Measurements from ENCODE around the gene MGAT4C. TPM values are rescaled to one million over a fixed set of nuclear protein-coding genes. Genes with fewer than 3 reads are reported as not detected.

The MGAT4C gene
- total and polyA plus RNA-seq, 2 experiments from 2014 or later = 4.5 to 4.7 TPM

GRCh38 chr12:86145156-86145555 lies 111.0 kb downstream of the MGAT4C start:
- no peaks in the 10 kb centered on the region for H3K9me2 ChIP-seq (ENCODE audit: insufficient read depth)

More at GRCh38 chr12:86145156-86145555, 111.0 kb downstream of the MGAT4C start:
- H3K36me3 Mint-ChIP-seq (ENCODE audit: low read depth) = no peaks in the 10 kb centered on the region
- no peak overlapping the region for H3K27ac ChIP-seq (ENCODE audit: low read depth)
- H3K4me3 ChIP-seq = no peak overlapping the region
- no peak overlapping the region for H3K4me3 Mint-ChIP-seq
- no peak for DNase-seq (ENCODE audit: low spot score)
- no peak for ATAC-seq
- peaks cover 5% of the 10 kb centered on the region; the same call in 1 of the 2 replicates for H3K4me1 ChIP-seq (ENCODE audit: insufficient read depth)
- H3K27me3 ChIP-seq (ENCODE audit: insufficient read depth) = no peaks in the 10 kb centered on the region
- peak overlapping the region; percentile 11; the same call in 1 of the 2 replicates for H3K27ac Mint-ChIP-seq
- no peak for TF ChIP-seq CTCF (conservative IDR thresholded peaks at IDR 0.05; ENCODE audit: low read depth in 2 of 2)
- TF ChIP-seq, protein P1, sequence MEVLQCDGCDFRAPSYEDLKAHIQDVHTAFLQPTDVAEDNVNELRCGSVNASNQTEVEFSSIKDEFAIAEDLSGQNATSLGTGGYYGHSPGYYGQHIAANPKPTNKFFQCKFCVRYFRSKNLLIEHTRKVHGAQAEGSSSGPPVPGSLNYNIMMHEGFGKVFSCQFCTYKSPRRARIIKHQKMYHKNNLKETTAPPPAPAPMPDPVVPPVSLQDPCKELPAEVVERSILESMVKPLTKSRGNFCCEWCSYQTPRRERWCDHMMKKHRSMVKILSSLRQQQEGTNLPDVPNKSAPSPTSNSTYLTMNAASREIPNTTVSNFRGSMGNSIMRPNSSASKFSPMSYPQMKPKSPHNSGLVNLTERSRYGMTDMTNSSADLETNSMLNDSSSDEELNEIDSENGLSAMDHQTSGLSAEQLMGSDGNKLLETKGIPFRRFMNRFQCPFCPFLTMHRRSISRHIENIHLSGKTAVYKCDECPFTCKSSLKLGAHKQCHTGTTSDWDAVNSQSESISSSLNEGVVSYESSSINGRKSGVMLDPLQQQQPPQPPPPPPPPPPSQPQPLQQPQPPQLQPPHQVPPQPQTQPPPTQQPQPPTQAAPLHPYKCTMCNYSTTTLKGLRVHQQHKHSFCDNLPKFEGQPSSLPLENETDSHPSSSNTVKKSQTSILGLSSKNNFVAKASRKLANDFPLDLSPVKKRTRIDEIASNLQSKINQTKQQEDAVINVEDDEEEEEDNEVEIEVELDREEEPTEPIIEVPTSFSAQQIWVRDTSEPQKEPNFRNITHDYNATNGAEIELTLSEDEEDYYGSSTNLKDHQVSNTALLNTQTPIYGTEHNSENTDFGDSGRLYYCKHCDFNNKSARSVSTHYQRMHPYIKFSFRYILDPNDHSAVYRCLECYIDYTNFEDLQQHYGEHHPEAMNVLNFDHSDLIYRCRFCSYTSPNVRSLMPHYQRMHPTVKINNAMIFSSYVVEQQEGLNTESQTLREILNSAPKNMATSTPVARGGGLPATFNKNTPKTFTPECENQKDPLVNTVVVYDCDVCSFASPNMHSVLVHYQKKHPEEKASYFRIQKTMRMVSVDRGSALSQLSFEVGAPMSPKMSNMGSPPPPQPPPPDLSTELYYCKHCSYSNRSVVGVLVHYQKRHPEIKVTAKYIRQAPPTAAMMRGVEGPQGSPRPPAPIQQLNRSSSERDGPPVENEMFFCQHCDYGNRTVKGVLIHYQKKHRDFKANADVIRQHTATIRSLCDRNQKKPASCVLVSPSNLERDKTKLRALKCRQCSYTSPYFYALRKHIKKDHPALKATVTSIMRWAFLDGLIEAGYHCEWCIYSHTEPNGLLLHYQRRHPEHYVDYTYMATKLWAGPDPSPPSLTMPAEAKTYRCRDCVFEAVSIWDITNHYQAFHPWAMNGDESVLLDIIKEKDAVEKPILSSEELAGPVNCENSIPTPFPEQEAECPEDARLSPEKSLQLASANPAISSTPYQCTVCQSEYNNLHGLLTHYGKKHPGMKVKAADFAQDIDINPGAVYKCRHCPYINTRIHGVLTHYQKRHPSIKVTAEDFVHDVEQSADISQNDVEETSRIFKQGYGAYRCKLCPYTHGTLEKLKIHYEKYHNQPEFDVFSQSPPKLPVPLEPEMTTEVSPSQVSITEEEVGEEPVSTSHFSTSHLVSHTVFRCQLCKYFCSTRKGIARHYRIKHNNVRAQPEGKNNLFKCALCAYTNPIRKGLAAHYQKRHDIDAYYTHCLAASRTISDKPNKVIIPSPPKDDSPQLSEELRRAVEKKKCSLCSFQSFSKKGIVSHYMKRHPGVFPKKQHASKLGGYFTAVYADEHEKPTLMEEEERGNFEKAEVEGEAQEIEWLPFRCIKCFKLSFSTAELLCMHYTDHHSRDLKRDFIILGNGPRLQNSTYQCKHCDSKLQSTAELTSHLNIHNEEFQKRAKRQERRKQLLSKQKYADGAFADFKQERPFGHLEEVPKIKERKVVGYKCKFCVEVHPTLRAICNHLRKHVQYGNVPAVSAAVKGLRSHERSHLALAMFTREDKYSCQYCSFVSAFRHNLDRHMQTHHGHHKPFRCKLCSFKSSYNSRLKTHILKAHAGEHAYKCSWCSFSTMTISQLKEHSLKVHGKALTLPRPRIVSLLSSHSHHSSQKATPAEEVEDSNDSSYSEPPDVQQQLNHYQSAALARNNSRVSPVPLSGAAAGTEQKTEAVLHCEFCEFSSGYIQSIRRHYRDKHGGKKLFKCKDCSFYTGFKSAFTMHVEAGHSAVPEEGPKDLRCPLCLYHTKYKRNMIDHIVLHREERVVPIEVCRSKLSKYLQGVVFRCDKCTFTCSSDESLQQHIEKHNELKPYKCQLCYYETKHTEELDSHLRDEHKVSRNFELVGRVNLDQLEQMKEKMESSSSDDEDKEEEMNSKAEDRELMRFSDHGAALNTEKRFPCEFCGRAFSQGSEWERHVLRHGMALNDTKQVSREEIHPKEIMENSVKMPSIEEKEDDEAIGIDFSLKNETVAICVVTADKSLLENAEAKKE (CRISPR knock-in tag; IDR thresholded peaks at IDR 0.05) = no peak
- TF ChIP-seq, protein P2, sequence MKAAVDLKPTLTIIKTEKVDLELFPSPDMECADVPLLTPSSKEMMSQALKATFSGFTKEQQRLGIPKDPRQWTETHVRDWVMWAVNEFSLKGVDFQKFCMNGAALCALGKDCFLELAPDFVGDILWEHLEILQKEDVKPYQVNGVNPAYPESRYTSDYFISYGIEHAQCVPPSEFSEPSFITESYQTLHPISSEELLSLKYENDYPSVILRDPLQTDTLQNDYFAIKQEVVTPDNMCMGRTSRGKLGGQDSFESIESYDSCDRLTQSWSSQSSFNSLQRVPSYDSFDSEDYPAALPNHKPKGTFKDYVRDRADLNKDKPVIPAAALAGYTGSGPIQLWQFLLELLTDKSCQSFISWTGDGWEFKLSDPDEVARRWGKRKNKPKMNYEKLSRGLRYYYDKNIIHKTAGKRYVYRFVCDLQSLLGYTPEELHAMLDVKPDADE (IDR thresholded peaks at IDR 0.05) = no peak
- no peak for TF ChIP-seq CREB1 (CRISPR knock-in tag; IDR thresholded peaks at IDR 0.05; ENCODE audit: low read depth)
- no peak for TF ChIP-seq POLR2AphosphoS5 (IDR thresholded peaks at IDR 0.05; ENCODE audit: low read depth)
- TF ChIP-seq EZH2phosphoT487 (IDR thresholded peaks at IDR 0.05; ENCODE audit: unreplicated experiment) = no peak
- no peak for TF ChIP-seq ZNF114 (CRISPR knock-in tag; IDR thresholded peaks at IDR 0.05)
- no peak for TF ChIP-seq STAT1 (IDR thresholded peaks at IDR 0.05; ENCODE audit: unreplicated experiment)
- no peak for TF ChIP-seq EZH2 (IDR thresholded peaks at IDR 0.05; ENCODE audit: low read depth, unreplicated experiment)
- TF ChIP-seq REST (IDR thresholded peaks at IDR 0.05; ENCODE audit: unreplicated experiment) = no peak
- TF ChIP-seq NANOG (IDR thresholded peaks at IDR 0.05; ENCODE audit: borderline replicate concordance) = no peak
- TF ChIP-seq JUNB (IDR thresholded peaks at IDR 0.05; ENCODE audit: unreplicated experiment) = no peak
- no peak for TF ChIP-seq ZNF331 (CRISPR knock-in tag; IDR thresholded peaks at IDR 0.05; ENCODE audit: low read depth)
- H3K36me3 ChIP-seq (ENCODE audit: insufficient read depth) = no peaks in the 10 kb centered on the region
- no peak overlapping the region for H3K4me2 ChIP-seq
- H3K79me2 ChIP-seq (replicated peaks; ENCODE audit: insufficient read depth) = no peaks in the 10 kb centered on the region
- H4K20me1 ChIP-seq (replicated peaks; ENCODE audit: insufficient read depth) = no peaks in the 10 kb centered on the region
- H2AFZ ChIP-seq = no peak overlapping the region
- H3K4me1 Mint-ChIP-seq = peaks cover 20% of the 10 kb centered on the region
- H3F3A ChIP-seq (replicated peaks; ENCODE audit: low read depth) = no peaks in the 10 kb centered on the region
- H3K27me3 Mint-ChIP-seq (ENCODE audit: insufficient read depth, low read depth, poor library complexity) = no peaks in the 10 kb centered on the region
- no peaks in the 10 kb centered on the region for H3K9me3 Mint-ChIP-seq

Data from GM23338 (cell line).